Epidermal melanocyte (primary cell): ENCODE results near the gene ABCC6.
"Not testable (repeated sequence)": the region's sequence is repeated elsewhere in the genome, so short reads cannot be mapped to it uniquely, and the experiment has no call there.

Experiments used
- DNase-seq: peaks from one replicate; pipeline ENCODE4 v3.0.0; 2011; ENCODE audit warnings: low spot score; ENCODE audit not compliant: insufficient read length

Gene ABCC6

GRCh38 chr16:16222850-16223661 is at the start of gene ABCC6:
TSS of gene ABCC6 (minus strand) at chr16:16223494. CDS start at chr16:16223434, 60 bp downstream.
- not testable (repeated sequence) for DNase-seq

- DNase-seq = not testable (repeated sequence)
Measured at GRCh38 chr16:16272573-16273221, 49.4 kb upstream of the ABCC6 start.

GRCh38 chr16:16271658-16272057 is 48.4 kb upstream of the ABCC6 start:
- DNase-seq = not testable (repeated sequence)

- DNase-seq = not testable (repeated sequence)
Measured at GRCh38 chr16:16268185-16268808, 45.0 kb upstream of the ABCC6 start.

GRCh38 chr16:16267708-16268107 is 44.4 kb upstream of the ABCC6 start:
- not testable (repeated sequence) for DNase-seq

- DNase-seq = not testable (repeated sequence)
Measured at GRCh38 chr16:16265044-16265443, 41.8 kb upstream of the ABCC6 start.

- DNase-seq = not testable (repeated sequence)
Measured at GRCh38 chr16:16263947-16264346, 40.7 kb upstream of the ABCC6 start.

GRCh38 chr16:16262954-16263555 is 39.8 kb upstream of the ABCC6 start:
- not testable (repeated sequence) for DNase-seq

GRCh38 chr16:16259971-16260370 is 36.7 kb upstream of the ABCC6 start:
- not testable (repeated sequence) for DNase-seq

- DNase-seq = not testable (repeated sequence)
Measured at GRCh38 chr16:16258822-16259221, 35.5 kb upstream of the ABCC6 start.

- not testable (repeated sequence) for DNase-seq
Measured at GRCh38 chr16:16257301-16257923, 34.1 kb upstream of the ABCC6 start.

GRCh38 chr16:16252377-16252776 is 29.1 kb upstream of the ABCC6 start:
- not testable (repeated sequence) for DNase-seq

- not testable (repeated sequence) for DNase-seq
Measured at GRCh38 chr16:16249621-16250330, 26.5 kb upstream of the ABCC6 start.

GRCh38 chr16:16247439-16247838 is 24.1 kb upstream of the ABCC6 start:
- DNase-seq = not testable (repeated sequence)

- not testable (repeated sequence) for DNase-seq
Measured at GRCh38 chr16:16246578-16247262, 23.4 kb upstream of the ABCC6 start.

GRCh38 chr16:16243886-16244285 is 20.6 kb upstream of the ABCC6 start:
- DNase-seq = not testable (repeated sequence)

- not testable (repeated sequence) for DNase-seq
Measured at GRCh38 chr16:16240667-16241066, 17.4 kb upstream of the ABCC6 start.

- not testable (repeated sequence) for DNase-seq
Measured at GRCh38 chr16:16237738-16238137, 14.4 kb upstream of the ABCC6 start.

- not testable (repeated sequence) for DNase-seq
Measured at GRCh38 chr16:16237071-16237470, 13.8 kb upstream of the ABCC6 start.

GRCh38 chr16:16232692-16233061 is 9.4 kb upstream of the ABCC6 start:
- DNase-seq = not testable (repeated sequence)
